ENCODE data around the gene FBXO27. TPM values are rescaled to one million over a fixed set of nuclear protein-coding genes. Genes with fewer than 3 reads are reported as not detected.
A peak's percentile ranks its signal among the peaks of the same experiment; 100 is the strongest.

FBXO27 gene
- total RNA-seq, 4 donors from 2014 or later = 1.2 to 12.4 (median 3.6) TPM

DNA sequence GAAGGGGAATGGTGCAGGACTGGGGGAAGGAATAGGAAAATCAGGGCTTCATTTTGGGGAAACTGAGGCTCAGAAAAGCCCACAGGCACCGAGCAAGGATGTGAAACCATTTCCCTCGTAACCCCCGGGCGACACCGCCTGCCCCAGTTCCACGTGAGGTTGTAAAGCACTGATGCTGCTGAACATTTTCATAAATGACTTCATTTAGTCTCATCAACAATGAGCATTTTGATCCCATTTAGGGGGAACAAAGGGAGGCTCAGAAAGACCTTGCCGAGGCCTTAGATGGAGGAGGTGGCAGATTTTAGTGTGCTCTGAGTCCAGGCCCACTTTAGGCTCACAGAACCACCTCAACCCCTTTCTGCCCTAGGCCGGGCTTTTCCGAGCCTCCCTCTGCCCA lies 20.5 kb upstream of the FBXO27 start:
- TF ChIP-seq POLR2A (IDR thresholded peaks at IDR 0.05) = no peak
- TF ChIP-seq, protein P1, sequence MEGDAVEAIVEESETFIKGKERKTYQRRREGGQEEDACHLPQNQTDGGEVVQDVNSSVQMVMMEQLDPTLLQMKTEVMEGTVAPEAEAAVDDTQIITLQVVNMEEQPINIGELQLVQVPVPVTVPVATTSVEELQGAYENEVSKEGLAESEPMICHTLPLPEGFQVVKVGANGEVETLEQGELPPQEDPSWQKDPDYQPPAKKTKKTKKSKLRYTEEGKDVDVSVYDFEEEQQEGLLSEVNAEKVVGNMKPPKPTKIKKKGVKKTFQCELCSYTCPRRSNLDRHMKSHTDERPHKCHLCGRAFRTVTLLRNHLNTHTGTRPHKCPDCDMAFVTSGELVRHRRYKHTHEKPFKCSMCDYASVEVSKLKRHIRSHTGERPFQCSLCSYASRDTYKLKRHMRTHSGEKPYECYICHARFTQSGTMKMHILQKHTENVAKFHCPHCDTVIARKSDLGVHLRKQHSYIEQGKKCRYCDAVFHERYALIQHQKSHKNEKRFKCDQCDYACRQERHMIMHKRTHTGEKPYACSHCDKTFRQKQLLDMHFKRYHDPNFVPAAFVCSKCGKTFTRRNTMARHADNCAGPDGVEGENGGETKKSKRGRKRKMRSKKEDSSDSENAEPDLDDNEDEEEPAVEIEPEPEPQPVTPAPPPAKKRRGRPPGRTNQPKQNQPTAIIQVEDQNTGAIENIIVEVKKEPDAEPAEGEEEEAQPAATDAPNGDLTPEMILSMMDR (IDR thresholded peaks at IDR 0.05) = no peak
- Histone ChIP-seq H3K9me3 (no peaks in the 10 kb centered on the region), H3K36me3 (no peaks in the 10 kb centered on the region), H3K27me3 (no peaks in the 10 kb centered on the region), H3K27ac (peak overlapping the region in 2 of 4 donors; percentile 75 to 87), H3K4me3 (no peak overlapping the region), H3K4me1 (peaks cover 0 to 23% (median 0%) of the 10 kb centered on the region in 4 donors)
- no peak for DNase-seq

DNA sequence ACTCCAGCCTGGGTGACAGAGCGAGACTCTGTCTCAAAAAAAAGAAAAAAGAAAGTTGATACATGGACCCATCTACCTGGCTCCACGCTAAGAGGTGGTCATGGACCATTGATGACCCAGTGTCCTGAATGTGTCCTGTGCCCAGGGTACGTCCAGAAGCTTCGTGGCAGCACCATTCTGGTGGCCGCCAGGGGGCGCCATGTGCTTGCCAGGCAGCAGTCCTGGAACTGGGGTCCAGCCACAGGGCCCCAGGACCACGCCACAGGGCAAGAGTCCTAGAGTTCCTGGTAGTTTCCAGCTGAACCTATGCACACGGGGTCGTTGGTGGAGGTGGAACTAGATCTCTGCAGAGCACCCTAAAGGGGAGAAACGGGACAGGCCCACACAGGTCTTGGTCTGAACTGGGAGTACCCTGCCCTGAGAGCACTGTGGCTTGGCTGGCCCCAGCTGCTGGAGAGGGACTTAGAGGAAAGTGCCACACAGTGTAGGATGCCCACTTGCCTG lies 19.9 kb upstream of the FBXO27 start:
- Histone ChIP-seq H3K4me3 (no peak overlapping the region), H3K27ac (peak overlapping the region in 1 of 4 donors; percentile 87), H3K27me3 (no peaks in the 10 kb centered on the region), H3K9me3 (no peaks in the 10 kb centered on the region), H3K4me1 (peaks cover 0 to 23% (median 1%) of the 10 kb centered on the region in 4 donors), H3K36me3 (no peaks in the 10 kb centered on the region)
- DNase-seq = peak; percentile 46 to 83 (median 76)
- TF ChIP-seq, protein P1 (IDR thresholded peaks at IDR 0.05) = peak in 5 of 6 experiments; percentile 42 to 83 (median 73)
- no peak for TF ChIP-seq POLR2A (IDR thresholded peaks at IDR 0.05)

DNA sequence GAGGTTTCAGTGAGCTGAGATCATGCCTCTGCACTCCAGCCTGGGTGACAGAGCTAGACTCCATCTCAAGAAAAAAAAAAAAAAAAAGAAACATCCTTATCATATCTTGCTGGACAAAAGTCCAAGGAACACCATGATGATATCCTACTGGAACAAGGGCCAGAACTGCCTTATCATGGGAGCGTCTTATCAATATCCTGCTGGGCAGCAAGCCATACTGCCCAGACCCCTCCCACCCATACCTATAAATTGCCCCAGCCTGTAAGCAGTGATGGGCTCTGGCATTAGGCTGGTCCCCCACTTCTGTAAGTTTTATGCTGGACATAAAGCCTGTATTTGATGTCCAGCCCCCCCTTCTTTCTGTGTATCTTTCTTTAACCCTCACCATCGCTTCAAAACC lies 14.7 kb upstream of the FBXO27 start:
- H3K4me1 ChIP-seq = peaks cover 0 to 3% (median 0%) of the 10 kb centered on the region in 4 donors
- no peaks in the 10 kb centered on the region for H3K36me3 ChIP-seq
- H3K27ac ChIP-seq = peak overlapping the region in 2 of 4 donors; percentile 68 to 81
- DNase-seq = peak in 2 of 3 donors; percentile 67 to 72
- no peak overlapping the region for H3K4me3 ChIP-seq
- no peaks in the 10 kb centered on the region for H3K27me3 ChIP-seq
- TF ChIP-seq, protein P1 (IDR thresholded peaks at IDR 0.05) = no peak
- no peak for TF ChIP-seq POLR2A (IDR thresholded peaks at IDR 0.05)
- no peaks in the 10 kb centered on the region for H3K9me3 ChIP-seq

DNA sequence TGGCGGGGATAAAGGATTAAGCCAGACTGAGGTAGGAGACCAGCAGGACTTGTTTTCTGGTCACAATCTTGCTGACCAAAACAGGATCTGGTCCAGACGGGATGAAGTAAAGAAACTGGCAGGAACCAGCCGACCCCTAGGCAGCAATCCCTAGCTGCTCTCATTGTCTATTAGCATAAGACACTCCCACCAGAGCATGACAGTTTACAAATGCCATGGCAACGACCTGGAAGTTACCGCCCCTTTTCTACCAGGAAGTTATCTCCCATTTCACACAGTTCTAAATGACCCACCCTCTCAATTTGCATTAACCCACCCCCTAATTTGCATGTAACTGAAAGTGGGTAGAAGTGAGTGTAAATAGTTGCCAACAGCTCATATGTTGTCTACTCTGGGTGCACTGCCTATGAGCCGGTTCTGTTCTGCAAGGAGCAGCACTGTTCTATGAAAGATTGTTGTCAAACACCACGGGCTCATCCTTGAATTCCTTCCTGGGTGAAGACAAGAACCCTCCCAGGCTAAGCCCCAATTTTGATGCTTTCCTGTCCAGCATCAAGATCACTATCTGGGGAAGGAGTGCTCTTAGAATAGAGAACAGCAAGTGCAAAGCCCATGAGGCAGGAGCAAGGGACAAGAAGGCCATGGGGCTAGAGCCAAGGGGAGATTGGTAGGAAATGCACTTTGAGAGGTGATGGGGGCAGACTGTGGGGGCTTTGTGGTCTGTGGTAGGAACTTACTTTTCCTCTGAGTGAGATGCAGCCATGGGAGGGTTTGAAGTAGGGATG lies 13.9 kb upstream of the FBXO27 start:
- H3K36me3 ChIP-seq = no peaks in the 10 kb centered on the region
- H3K4me1 ChIP-seq = peaks cover 0 to 3% (median 0%) of the 10 kb centered on the region in 4 donors
- no peak overlapping the region for H3K4me3 ChIP-seq
- peaks cover 0 to under 1% (median 0%) of the 10 kb centered on the region in 4 donors for H3K9me3 ChIP-seq
- H3K27me3 ChIP-seq = no peaks in the 10 kb centered on the region
- TF ChIP-seq POLR2A (IDR thresholded peaks at IDR 0.05) = no peak
- TF ChIP-seq, protein P1 (IDR thresholded peaks at IDR 0.05) = no peak
- peak in 1 of 3 donors; percentile 52 for DNase-seq
- H3K27ac ChIP-seq = peak overlapping the region in 3 of 4 donors; percentile 36 to 81 (median 68)

DNA sequence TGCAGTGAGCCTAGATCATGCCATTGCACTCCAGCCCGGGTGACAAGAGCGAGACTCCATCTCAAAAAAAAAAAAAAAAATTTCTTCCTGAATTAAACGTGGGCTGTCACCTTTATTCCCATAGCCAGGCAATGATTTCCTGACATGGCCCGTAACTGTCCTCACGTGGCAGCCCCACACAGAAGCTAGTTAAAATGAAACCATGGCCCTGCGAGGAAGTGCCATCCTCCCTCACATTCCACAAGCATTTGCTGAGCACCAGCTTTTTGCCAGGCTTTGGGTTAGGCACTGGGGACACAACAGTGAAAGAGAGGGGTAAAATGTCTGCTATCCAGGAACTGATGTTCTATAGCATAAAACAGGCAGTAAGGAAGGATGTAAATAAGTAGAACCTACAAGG lies 13.2 kb upstream of the FBXO27 start:
- H3K4me3 ChIP-seq = no peak overlapping the region
- no peaks in the 10 kb centered on the region for H3K36me3 ChIP-seq
- peak overlapping the region in 2 of 4 donors; percentile 68 to 81 for H3K27ac ChIP-seq
- TF ChIP-seq POLR2A (IDR thresholded peaks at IDR 0.05) = no peak
- TF ChIP-seq, protein P1 (IDR thresholded peaks at IDR 0.05) = no peak
- H3K4me1 ChIP-seq = peaks cover 0 to 3% (median 0%) of the 10 kb centered on the region in 4 donors
- no peak for DNase-seq
- H3K27me3 ChIP-seq = no peaks in the 10 kb centered on the region
- peaks cover 0 to 7% (median 0%) of the 10 kb centered on the region in 4 donors for H3K9me3 ChIP-seq

Data from Peyer's patch (tissue), 4 donors.